PC-3 (cell line): ENCODE results near the gene RTKN.

Experiments used
- EZH2 ChIP-seq: fragments of 300-600 bp; sonication (generic); IDR thresholded peaks from one replicate; pipeline ENCODE4 v1.6.1; 2017; ENCODE audit warnings: antibody characterized with exemption, mild to moderate bottlenecking, low read length; ENCODE audit not compliant: unreplicated experiment
- EZH2phosphoT487 ChIP-seq: fragments of 300-600 bp; sonication (generic); IDR thresholded peaks from 2 replicates; pipeline ENCODE4 v1.6.1; 2018; ENCODE audit warnings: mild to moderate bottlenecking, antibody characterized with exemption, low read length, borderline replicate concordance
- TF ChIP-seq, protein P1 (sequence below): fragments of 300-600 bp; sonication (generic); conservative IDR thresholded peaks from 2 replicates; pipeline ENCODE4 v1.5.1; 2017; ENCODE audit warnings: antibody characterized with exemption, low read depth, mild to moderate bottlenecking, low read length

GRCh38 chr2:74424139-74424992 lies 17.4 kb downstream of the RTKN start:
- TF ChIP-seq, protein P1, sequence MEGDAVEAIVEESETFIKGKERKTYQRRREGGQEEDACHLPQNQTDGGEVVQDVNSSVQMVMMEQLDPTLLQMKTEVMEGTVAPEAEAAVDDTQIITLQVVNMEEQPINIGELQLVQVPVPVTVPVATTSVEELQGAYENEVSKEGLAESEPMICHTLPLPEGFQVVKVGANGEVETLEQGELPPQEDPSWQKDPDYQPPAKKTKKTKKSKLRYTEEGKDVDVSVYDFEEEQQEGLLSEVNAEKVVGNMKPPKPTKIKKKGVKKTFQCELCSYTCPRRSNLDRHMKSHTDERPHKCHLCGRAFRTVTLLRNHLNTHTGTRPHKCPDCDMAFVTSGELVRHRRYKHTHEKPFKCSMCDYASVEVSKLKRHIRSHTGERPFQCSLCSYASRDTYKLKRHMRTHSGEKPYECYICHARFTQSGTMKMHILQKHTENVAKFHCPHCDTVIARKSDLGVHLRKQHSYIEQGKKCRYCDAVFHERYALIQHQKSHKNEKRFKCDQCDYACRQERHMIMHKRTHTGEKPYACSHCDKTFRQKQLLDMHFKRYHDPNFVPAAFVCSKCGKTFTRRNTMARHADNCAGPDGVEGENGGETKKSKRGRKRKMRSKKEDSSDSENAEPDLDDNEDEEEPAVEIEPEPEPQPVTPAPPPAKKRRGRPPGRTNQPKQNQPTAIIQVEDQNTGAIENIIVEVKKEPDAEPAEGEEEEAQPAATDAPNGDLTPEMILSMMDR, result no peak
- TF ChIP-seq EZH2phosphoT487 (no peak), EZH2 (no peak)
